CD4-positive, alpha-beta T cell treated with Interleukin-15 for 4 hours (primary cell): ENCODE results near the gene SLC25A12.
"Not testable (repeated sequence)": the region's sequence is repeated elsewhere in the genome, so short reads cannot be mapped to it uniquely, and the experiment has no call there.

Experiments
- DNase-seq: peaks from one replicate; pipeline ENCODE4 v3.0.0-alpha.2; 2020; ENCODE audit warnings: low spot score

SLC25A12 gene, protein sequence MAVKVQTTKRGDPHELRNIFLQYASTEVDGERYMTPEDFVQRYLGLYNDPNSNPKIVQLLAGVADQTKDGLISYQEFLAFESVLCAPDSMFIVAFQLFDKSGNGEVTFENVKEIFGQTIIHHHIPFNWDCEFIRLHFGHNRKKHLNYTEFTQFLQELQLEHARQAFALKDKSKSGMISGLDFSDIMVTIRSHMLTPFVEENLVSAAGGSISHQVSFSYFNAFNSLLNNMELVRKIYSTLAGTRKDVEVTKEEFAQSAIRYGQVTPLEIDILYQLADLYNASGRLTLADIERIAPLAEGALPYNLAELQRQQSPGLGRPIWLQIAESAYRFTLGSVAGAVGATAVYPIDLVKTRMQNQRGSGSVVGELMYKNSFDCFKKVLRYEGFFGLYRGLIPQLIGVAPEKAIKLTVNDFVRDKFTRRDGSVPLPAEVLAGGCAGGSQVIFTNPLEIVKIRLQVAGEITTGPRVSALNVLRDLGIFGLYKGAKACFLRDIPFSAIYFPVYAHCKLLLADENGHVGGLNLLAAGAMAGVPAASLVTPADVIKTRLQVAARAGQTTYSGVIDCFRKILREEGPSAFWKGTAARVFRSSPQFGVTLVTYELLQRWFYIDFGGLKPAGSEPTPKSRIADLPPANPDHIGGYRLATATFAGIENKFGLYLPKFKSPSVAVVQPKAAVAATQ

GRCh38 chr2:171893824-171894611 is at the start of gene SLC25A12:
SLC25A12 (minus strand) TSS chr2:171894244; CDS start chr2:171894214, 30 bp downstream.
- DNase-seq, result peak; percentile 63

DNA sequence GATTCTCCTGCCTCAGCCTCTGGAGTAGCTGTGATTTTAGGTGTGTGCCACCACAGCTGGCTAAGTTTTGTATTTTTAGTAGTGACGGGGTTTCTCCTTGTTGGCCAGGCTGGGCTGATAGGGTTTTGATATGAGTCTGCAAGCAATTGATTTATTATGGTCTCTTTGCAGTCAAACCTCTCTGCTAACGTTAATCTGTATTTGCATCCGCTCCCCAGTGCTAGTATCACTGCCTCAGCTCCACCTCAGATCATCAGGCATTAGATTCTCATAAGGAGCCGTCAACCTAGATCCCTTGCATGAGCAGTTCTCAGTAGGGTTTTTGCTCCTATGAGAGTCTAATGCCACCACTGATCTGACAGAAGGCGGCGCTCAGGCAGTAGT is 47.3 kb upstream of the SLC25A12 start:
- no peak for DNase-seq

DNA sequence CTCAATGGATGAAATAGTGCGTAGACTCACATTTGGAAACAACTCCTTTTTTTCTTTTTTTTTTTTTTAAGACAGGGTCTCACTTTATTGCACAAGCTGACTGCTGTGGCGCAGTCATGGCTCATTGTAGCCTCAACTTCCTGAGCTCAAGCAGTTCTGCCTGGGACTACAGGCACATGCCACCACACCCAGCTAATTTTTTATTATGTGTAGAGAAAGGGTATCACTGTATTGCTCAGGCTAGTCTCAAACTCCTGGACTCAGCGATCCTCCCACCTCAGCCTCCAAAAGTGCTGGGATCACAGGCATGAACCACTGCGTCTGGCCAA is 45.7 kb upstream of the SLC25A12 start:
- DNase-seq, result no peak

GRCh38 chr2:171939058-171939742 is 45.2 kb upstream of the SLC25A12 start:
- DNase-seq, result no peak

GRCh38 chr2:171930385-171930784 is 36.3 kb upstream of the SLC25A12 start:
- no peak for DNase-seq

- no peak for DNase-seq
Observed at GRCh38 chr2:171924170-171924942, 30.3 kb upstream of the SLC25A12 start.

DNA sequence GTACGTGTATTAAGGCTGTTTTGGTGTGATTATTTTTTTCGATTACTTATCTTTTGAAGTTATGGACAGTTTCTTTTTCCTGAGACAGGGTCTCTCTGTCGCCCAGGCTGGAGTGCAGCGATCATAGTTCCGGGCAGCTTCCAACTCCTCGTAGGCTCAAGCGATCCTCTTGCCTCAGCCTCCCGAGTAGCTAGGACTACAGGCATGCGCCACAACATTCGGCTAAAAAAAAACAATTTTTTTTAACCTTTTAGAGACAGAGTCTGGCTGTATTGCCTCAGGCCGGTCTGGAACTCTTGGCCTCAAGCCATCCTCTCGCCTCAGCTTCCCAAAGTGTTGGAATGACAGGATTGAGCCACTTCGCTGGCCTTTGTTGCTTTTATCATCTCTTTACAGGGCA is 29.2 kb upstream of the SLC25A12 start:
- DNase-seq, result no peak

DNA sequence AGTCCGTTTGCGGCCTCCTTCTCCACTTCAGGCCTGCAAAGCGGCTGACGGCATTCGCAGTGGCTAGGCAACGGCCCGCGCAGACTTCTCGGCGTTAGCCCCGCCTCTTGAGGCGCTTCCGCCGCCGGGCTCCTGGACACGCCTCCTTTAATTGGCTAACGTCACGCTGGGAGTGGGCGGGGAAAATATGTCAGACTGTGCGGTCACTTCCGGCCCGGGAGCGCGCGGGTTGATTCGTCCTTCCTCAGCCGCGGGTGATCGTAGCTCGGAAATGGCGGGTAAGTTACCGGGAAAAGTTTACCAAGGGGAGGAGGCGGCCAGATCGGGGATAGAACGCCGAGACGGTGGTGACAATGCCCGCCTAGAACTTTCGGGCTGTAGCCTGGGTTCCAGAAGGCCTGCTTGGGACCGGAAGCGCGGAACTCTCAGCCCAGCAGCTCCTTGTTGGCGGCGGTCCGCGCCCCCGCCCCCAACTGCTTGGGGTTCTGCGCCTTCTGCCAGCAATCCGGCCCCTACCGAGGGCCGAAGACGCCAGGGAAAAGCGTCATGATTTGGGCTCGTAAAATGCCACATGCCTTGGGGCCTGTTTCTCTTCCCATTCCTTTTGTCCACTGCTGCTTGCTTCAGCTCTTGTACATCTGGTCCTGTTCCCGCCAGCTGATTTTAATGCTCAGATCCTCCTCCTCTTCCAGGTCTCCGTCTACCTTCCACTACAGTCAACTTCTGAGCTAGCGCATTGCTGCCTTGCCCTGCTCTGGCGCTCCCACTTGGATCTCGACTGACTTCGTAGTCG is 28.4 kb upstream of the SLC25A12 start, which contains the start of gene HAT1:
Gene HAT1 (plus strand): TSS at position 232 of the 793 bp plus-strand sequence. CDS start 40 bp downstream, at position 272.
- peak; percentile 97 for DNase-seq

DNA sequence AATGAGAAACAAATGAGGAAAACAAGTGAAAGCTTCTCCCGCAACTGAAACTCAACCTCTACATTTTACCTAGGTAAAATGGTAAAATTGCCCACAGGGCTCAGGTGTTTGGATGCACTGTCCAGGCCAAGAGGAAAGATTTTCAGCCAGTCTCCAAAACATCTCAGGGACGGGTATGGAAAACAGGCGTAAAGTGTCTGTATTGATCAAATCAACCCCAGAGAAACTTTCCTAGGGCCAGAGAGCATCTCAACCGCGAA is 27.9 kb upstream of the SLC25A12 start:
- DNase-seq, result no peak

DNA sequence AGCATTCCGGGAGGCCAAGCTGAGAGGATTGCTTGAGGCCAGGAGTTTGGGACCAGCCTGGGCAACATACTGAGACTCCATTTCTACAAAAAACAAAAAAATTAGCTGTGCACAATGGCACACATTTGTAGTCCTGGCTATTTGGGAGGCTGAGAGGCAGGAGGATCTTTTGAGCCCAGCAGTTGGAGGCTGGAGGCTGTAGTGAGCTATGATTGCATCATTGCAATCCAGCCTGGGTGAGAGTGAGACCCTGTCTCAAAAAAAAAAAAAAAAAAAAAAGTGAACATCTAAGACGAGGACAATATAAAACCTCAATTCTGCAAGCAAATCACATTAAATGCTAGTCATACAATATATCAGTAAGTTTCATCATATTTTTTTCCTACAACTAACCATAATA is 25.4 kb upstream of the SLC25A12 start:
- no peak for DNase-seq

DNA sequence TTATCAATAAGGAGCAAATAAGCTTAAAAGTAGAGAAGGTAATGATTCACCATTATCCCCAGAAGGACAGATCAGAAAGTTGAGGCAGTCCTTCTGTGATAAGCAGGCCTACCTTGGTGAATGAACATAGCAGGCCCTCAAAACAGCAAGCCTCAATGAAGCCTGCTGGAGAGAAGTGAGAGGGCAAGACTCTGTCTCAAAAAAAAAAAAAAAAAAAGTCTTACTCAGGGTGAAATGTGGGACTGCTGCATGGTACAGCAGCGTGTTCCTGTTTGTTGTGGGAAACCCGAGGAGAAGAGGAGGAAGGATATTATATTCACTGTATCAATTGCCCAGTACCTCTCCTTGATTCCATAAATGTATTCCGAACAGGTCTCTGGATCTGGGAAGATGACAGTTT is 19.5 kb upstream of the SLC25A12 start:
- DNase-seq, result no peak

GRCh38 chr2:171910494-171910893 is 16.4 kb upstream of the SLC25A12 start:
- no peak for DNase-seq

DNA sequence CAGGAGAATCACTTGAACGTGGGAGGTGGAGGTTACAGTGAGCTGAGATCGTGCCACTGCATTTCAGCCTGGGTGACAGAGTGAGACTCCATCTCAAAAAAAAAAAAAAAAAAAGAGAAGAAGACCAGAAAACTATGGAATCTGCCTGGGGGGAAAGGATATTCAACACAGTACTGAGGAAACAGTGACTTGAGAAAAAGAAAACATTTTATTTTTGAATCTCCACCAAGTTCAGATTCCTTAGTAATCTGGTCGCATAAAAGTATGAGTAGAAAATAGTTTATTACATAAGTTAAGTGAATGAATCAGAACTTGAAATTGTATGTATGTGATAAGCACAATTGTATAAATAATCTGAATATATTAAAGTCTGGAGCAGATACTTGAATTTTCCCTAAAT is 15.2 kb upstream of the SLC25A12 start:
- no peak for DNase-seq

GRCh38 chr2:171908235-171908634 is 14.2 kb upstream of the SLC25A12 start:
- no peak for DNase-seq

GRCh38 chr2:171902840-171903420 is 8.9 kb upstream of the SLC25A12 start:
- no peak for DNase-seq

GRCh38 chr2:171899623-171900282 is 5.7 kb upstream of the SLC25A12 start:
- DNase-seq, result not testable (repeated sequence)

GRCh38 chr2:171895786-171896185 is 1.7 kb upstream of the SLC25A12 start:
- no peak for DNase-seq

DNA sequence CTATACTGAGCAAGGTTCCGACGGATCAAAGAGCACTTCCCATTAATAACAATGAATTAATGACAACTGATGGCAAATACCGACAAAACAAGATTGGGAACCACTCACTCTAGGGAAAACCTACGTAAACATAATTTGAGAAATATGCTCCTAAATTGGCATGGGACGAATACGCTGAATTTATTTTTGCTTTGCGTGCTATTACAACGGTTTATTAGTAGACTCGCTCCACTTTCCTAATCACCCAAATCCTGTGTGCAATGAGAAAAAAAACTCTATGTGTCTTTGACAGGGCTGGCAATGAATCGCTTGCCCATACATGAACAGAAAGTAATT is 536 bp upstream of the SLC25A12 start:
- DNase-seq, result no peak

DNA sequence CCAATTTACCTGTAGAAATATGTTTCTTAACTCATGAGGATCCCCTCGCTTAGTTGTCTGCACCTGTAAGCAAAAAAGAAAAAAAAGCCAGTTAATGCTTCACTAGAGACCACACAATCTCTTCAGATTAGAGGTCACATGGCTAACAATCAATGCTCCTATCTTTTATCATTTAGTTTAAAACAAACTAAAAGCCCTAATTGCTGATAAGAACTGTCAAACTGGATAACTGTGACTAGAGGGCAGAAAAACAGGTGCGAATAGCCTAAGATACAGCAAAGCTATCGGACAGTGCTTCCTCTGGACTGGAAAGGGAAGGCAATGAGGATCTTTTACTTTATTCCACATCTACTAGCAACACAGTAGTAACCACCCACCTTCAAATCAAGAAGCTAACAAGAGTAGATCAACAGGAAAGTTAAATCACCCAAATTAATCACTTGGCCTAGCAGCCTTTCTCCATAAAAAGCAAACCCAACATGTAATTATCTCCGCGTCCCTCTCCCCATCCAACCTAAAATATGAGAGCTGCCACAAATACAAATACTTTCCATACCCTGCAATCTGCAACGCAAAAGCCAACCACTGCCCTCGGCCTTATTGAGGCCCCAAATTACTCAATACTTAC is 734 bp downstream of the SLC25A12 start:
- DNase-seq, result no peak

- DNase-seq, result no peak
Observed at GRCh38 chr2:171889808-171890207, 4.2 kb downstream of the SLC25A12 start.
